HL-60/S4 treated with phorbol 12-myristate 13-acetate at 8.2 ng/mL for 4 days and 3 days (cell line): Measurements from ENCODE around the gene COL6A2.

Experiments used
- in situ Hi-C: fragments of 300-500 bp; cut with MboI; formaldehyde crosslinking; loops from 2 replicates; pipeline ENCODE4 v1.15.0; 2022; ENCODE audit warnings: low sequenced_read_pairs

COL6A2 gene

GRCh38 chr21:46124083-46124925, 26.4 kb downstream of the COL6A2 start:
- in situ Hi-C loops, result no loop called here

DNA sequence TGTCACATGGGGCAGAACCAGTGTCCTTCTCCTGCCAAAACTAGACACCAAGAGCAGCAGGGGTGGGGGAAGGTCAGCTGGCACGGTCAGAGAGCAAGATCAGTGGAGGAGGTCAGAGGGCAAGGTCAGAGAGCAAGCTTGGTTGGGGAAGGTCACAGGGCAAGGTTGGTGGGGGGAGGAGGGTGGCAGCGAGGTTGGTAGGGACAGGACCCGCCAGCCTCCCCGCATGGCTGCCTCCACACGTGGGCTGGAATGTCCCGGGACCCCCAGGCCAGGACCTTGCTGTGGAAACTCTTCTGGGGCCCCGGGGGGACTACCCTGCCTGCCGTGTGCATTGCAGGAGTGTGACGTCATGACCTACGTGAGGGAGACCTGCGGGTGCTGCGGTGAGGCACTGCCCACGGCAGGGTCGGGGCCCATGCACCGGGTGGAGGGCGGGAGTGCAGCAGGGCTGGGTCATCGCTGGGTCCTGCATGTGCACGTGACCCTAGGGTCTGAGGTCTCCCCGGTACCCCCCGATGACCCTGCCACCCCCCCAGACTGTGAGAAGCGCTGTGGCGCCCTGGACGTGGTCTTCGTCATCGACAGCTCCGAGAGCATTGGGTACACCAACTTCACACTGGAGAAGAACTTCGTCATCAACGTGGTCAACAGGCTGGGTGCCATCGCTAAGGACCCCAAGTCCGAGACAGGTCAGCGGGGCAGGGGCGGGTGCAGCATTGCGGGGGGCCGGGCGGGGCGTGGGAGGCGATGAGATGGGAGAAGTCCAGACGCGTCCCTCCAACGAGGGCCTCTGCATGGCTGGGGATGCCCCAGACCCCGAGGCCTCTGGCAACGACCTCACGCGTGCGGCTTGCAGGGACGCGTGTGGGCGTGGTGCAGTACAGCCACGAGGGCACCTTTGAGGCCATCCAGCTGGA, 27.3 kb downstream of the COL6A2 start:
- in situ Hi-C loops, result no loop called here

DNA sequence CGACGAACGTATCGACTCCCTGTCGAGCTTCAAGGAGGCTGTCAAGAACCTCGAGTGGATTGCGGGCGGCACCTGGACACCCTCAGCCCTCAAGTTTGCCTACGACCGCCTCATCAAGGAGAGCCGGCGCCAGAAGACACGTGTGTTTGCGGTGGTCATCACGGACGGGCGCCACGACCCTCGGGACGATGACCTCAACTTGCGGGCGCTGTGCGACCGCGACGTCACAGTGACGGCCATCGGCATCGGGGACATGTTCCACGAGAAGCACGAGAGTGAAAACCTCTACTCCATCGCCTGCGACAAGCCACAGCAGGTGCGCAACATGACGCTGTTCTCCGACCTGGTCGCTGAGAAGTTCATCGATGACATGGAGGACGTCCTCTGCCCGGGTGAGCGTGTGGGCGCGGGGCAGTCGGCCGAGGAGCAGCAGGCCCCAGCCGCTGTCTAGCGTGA, 28.0 kb downstream of the COL6A2 start:
- in situ Hi-C loops, result no loop called here

- in situ Hi-C loops, result no loop called here
Observed at GRCh38 chr21:46126309-46127238, 28.7 kb downstream of the COL6A2 start.

DNA sequence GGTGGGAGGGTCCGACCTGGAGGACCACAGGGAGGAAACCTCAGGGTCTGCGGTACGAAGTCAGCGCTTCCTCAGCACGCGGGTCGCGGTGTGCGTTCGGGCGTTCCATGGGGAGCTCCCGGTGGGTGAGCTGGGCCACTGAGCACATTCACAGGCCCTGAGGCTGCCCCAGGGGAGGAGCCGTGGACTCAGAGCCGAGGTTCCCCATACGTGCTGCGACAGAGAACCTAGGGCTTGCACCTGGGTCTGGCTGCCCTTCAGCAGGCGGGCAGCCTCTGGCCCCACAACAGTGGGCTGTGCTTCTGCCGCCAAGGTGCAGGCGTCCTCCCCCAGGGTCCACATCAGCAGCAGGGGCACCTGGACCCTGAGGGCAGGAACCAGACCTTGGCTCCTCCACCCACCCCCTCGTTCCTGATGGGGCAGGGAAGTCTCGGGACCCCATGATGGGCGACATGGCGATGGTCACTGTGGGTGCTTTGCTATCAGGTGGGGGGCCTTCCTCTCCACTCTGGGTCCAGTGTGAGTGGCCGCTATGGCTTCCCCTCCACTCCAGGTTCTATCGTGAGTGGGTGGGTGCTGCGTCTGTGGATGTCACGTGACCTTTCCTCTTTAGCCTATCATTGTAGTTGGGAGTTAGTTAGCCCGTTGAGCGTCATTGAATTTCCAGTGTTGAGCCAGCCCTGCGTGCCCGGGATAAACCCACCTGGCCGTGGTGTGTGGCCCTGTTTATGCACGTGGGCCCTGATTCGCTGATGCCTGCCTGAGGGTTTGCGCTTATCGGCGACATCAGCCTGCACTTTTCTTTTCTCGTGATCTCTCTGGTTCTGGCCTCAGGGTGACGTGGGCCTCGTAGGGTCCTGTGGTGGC, 29.6 kb downstream of the COL6A2 start:
- in situ Hi-C loops, result no loop called here

- in situ Hi-C loops, result no loop called here
Observed at GRCh38 chr21:46128106-46128932, 30.4 kb downstream of the COL6A2 start.

DNA sequence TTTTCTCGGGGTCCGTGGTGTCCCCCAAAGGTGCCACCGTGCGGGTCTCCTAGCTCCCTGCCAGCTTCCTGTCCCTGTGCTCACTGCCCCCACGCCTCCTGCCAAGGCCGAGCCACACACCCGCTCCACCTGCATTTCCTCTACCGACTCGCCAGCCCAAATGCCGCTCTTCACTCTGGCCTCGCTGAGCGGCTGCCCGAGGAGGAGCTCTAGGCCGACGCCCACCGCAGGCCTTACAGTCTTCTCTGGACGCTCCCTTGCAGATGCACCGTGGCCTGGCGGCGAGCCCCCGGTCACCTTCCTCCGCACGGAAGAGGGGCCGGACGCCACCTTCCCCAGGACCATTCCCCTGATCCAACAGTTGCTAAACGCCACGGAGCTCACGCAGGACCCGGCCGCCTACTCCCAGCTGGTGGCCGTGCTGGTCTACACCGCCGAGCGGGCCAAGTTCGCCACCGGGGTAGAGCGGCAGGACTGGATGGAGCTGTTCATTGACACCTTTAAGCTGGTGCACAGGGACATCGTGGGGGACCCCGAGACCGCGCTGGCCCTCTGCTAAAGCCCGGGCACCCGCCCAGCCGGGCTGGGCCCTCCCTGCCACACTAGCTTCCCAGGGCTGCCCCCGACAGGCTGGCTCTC, 31.1 kb downstream of the COL6A2 start:
- in situ Hi-C loops, result no loop called here

DNA sequence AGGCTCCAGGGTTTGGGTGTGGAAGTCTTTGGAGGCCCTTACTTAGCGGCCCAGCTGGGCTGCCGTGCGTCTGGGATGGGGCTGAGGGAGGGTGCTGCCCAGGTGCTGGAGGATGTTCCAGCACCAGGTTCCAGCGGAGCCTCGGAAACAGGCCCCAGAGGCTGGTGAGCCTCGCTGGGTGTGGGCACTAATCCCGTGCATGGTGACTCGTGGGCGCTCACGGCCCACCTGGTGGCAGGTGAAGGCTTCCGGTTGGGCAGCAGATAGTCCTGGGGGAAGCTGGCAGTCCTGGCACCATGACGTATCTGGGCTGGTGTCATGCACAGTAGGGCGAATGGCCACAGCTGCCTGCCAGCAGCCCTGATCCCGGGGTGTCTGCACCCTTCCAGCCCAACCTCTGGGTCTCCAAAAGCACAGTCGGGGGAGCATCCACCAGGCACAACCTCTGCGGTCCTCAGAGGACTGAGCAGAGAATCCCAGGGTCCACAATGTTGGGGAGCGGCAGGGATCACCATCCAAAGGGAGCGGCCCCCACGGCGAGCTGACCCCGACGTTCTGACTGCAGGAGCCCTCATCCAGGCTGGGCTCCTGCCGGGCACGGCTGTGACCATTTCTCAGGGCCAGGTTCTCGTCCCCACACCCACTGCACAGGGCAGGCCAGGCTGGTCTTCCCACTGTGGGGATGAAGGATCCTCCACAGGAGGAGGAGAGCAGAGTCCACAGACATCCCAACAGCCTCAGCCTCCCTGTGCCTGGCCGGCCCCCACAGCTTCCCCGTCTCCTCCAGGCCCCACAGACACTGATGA, 32.1 kb downstream of the COL6A2 start:
- in situ Hi-C loops, result no loop called here

DNA sequence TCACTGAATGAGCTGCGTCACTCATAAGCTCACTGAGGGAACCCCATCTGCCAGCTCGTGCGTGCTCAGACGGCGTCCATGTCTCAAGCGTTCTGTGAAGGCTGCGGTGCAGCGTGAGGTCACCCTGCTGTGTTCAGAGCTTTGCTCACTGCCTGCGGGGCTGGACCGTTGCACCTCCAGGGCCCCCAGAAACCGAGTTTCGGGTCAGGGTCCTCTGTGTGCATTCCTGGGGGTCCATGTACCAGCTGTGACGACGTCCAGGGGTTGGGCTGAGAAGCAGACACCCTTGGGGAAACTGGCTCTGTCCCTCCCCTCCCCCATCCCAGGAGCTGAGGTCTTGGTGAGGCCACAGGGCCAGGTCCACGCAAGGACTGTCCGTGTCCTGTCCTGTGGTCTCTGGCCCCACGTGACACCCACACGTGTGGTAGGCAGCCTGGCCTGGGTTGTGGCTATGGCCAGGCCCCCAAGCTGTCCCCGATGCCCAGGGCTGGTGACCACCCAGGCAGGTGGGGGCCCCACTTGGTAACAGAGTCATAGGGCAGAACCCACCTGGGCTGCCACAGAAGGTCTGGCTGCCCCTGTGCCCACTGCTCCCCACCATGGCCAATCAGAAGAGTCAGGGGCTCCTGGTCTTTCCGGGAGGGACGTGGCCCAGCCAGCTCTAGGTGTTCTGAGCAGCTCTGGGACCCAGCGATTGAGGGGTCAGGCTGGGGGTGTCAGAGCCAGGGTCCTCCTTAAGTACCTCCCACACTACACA, 33.1 kb downstream of the COL6A2 start:
- in situ Hi-C loops, result no loop called here

DNA sequence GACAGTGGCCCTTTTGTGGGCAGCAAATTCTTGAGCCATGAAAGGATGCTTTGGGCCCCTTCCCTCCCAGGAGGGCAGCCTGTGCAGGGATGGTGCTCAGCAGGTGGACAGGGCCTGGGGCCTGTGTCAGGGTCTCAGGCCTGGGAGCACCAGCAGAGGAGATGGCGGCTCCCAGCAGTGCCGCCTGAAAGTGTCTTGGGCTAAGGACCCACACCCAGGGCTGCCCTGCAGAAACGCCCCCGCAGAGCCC, 33.6 kb downstream of the COL6A2 start:
- in situ Hi-C loops, result no loop called here

DNA sequence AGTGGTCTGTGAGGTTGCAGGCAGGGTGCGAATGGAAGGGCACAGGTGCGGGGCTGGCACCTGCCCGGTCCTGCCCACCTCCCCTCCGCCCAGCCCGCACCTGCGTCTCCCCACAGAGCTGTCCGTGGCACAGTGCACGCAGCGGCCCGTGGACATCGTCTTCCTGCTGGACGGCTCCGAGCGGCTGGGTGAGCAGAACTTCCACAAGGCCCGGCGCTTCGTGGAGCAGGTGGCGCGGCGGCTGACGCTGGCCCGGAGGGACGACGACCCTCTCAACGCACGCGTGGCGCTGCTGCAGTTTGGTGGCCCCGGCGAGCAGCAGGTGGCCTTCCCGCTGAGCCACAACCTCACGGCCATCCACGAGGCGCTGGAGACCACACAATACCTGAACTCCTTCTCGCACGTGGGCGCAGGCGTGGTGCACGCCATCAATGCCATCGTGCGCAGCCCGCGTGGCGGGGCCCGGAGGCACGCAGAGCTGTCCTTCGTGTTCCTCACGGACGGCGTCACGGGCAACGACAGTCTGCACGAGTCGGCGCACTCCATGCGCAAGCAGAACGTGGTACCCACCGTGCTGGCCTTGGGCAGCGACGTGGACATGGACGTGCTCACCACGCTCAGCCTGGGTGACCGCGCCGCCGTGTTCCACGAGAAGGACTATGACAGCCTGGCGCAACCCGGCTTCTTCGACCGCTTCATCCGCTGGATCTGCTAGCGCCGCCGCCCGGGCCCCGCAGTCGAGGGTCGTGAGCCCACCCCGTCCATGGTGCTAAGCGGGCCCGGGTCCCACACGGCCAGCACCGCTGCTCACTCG, 34.1 kb downstream of the COL6A2 start:
- in situ Hi-C loops, result no loop called here

DNA sequence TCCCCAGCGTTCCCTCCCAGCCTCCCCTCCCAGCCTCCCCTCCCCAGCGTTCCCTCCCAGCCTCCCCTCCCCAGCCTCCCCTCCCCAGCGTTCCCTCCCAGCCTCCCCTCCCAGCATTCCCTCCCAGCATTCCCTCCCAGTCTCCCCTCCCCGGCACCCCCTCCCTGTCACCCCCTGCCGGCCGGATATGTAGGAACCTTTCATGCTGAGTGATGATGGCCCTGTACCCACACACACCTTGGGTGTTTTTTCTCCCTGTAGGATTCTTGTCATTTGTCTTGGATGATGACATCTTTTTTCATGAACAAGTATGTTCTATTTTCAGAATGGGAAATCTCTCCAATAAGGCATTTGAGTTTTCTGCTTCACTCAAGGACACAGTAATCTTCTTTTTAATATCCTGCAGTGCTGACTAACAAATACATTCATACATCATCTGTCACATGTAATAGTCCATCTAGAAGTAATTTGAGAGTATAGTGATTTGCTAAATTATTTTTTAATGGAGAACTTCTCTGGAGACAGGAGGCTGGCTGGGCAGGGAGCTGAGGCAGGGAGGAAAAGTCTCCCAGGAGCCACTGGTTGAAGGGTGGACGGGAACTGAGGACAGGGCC, 38.0 kb downstream of the COL6A2 start:
- in situ Hi-C loops, result no loop called here

DNA sequence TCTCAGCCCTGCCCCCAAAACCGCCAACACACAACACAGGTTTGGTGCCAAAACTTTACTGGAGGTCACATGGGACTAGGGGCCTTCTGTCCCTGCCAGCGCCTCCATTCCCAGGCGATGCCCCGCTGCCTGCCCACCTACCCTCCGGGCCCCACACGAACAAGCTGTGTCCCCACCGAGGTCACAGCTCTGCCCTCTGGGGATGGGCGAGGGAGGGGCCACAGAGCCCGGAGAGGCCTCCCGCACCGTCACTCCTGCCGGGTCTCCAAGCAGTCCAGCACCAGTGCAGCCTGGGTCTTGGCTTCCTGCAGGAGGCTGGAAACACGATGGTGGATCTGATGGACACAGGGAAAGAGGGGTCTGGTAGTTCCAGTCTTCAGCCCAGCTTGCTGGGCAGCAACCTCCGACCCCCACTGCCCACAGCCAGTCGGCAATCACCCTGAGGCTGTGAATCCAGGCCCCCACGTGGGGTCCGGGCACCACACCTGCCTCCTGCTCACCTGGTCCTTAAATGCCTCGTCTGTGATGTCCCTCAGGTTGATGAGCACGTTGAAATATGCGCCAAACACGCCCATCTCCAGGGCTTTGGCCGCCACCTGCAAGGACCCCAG, 38.9 kb downstream of the COL6A2 start:
- in situ Hi-C loops, result no loop called here

GRCh38 chr21:46137908-46138307, 40.0 kb downstream of the COL6A2 start:
- in situ Hi-C loops, result no loop called here

DNA sequence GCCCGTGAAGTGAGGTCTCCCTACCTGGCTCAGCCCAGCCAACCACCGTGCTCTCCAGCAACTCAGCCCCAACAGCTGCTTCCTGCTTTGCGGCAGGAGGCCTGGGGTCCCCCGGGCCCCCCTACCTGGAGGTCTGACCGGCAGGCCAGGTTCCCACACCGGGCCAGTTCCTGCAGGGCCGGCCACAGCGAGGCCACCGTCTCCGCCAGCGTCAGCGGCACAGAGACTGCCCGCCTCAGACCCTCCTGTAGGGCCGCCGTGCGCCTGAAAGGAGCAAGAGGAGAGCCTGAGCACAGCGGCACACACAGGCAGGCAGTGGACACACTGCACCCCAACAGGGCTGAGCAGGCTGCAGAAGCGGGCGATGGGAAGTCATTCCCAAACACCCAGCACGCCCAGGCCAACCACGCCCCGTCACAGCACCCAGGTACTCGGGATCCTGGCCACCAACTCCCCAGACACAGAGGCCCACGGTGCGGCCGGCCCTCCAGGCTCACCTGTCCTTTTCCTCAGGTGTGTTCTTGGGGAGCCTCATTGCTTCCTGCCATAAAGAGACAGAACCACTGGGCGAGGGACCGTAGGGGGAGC, 40.6 kb downstream of the COL6A2 start:
- in situ Hi-C loops, result no loop called here
